ENCODE results near the gene RCCD1. TPM values are rescaled to one million over a fixed set of nuclear protein-coding genes. Genes with fewer than 3 reads are reported as not detected.
A peak's percentile ranks its signal among the peaks of the same experiment; 100 is the strongest.

Gene RCCD1
- total and polyA plus RNA-seq, 9 of the 15 experiments (the other 6 are each of a cell fraction or from before 2014, with no cell fraction given), result 11.1 to 51.4 (median 24.7) TPM

- FAIRE-seq (no peak), DNase-seq (ENCODE audit: extremely low read depth in 1 of 4, low spot score in 3 of 4) (no peak), ATAC-seq (no peak)
- Histone ChIP-seq H2AFZ (ENCODE audit: low read depth, low read length) (no peak overlapping the region), H4K20me1 (replicated peaks; ENCODE audit: control insufficient read depth, insufficient read depth, low read length) (peaks cover 7% of the 10 kb centered on the region; the same call in 1 of the 2 replicates), H3K36me3 (ENCODE audit: control insufficient read depth, insufficient read depth, low read length) (peaks cover 91% of the 10 kb centered on the region), H3K9me1 (ENCODE audit: control insufficient read depth, insufficient read depth, low read length) (peaks cover 2% of the 10 kb centered on the region), H3K27me3 (ENCODE audit: control insufficient read depth in 2 of 2, insufficient read depth in 2 of 2, low read length in 2 of 2) (no peaks in the 10 kb centered on the region), H3K9ac (ENCODE audit: insufficient read depth in 1 of 2, low read depth in 2 of 2, low read length in 2 of 2) (no peak overlapping the region), H3K4me1 (replicated peaks in 1 of 2; ENCODE audit: control insufficient read depth in 2 of 2, insufficient read depth in 2 of 2, low read length in 2 of 2) (no peaks in the 10 kb centered on the region; a peak in 1 of 5 replicates), H3K9me3 (replicated peaks; ENCODE audit: control insufficient read depth, insufficient read depth, low read depth, low read length) (no peaks in the 10 kb centered on the region; the same call in 1 of the 2 replicates), H3K4me3 (no peak overlapping the region), H3K79me2 (ENCODE audit: control insufficient read depth, insufficient read depth, low read length) (peaks cover 2% of the 10 kb centered on the region; the same call in 1 of the 3 replicates), H3K27ac (ENCODE audit: extremely low read depth, low read depth, low read length) (no peak overlapping the region), H3K4me2 (ENCODE audit: insufficient read depth, low read length) (no peak overlapping the region)
- CTCF ChIA-PET (ENCODE audit: low intra/inter-chr PET ratio), result interaction anchor here (0.6 to 0.7 kb wide), 2 partner anchors 11 to 1048 kb away, joined by 3 to 9 read pairs; no protein-coding TSS in a partner anchor
- 93% methylated on average over 5 of the region's 5 CpGs for WGBS (ENCODE audit: insufficient coverage, low coverage, missing lambda C conversion rate)
- in situ Hi-C loops (cut with MboI) (no loop called here), intact Hi-C loops (cut with micrococcal nuclease) (no loop called here)
- BruUV-seq (replicated peaks), result no TSS peak
- POLR2A ChIA-PET, result interaction anchor here (0.7 to 2.6 kb wide), 7 partner anchors 9 to 135 kb away, joined by 3 to 12 read pairs (median 4); no protein-coding TSS in a partner anchor
- TF ChIP-seq SAP30 (IDR thresholded peaks at IDR 0.05; ENCODE audit: borderline replicate concordance, insufficient read depth, low read depth, low read length, poor library complexity, severe bottlenecking), result no peak
- peak; percentile 19; the same call in 1 of the 2 replicates for TF ChIP-seq POLR2A (conservative IDR thresholded peaks at IDR 0.05)
Observed at GRCh38 chr15:90972133-90972532, 17.4 kb downstream of the RCCD1 start.

- TF ChIP-seq HOXB6 (CRISPR knock-in tag; IDR thresholded peaks at IDR 0.05; ENCODE audit: borderline replicate concordance) (no peak), ILF3 (IDR thresholded peaks at IDR 0.05; ENCODE audit: borderline replicate concordance) (no peak), NFRKB (IDR thresholded peaks at IDR 0.05; ENCODE audit: low read depth) (no peak), ZNF24 (IDR thresholded peaks at IDR 0.05) (no peak), RBM34 (IDR thresholded peaks at IDR 0.05; ENCODE audit: borderline replicate concordance, insufficient read depth, low read length) (no peak), POLR2G (IDR thresholded peaks at IDR 0.05; ENCODE audit: low read depth, low read length) (peak; percentile 31; the same call in 1 of the 2 replicates), ZNF445 (CRISPR knock-in tag; IDR thresholded peaks at IDR 0.05; ENCODE audit: low read depth) (no peak), CBFA2T2 (conservative IDR thresholded peaks at IDR 0.05) (no peak), SRF (CRISPR knock-in tag; IDR thresholded peaks at IDR 0.05) (no peak)
- Histone ChIP-seq H3K9ac (ENCODE audit: insufficient read depth in 1 of 2, low read depth in 2 of 2, low read length in 2 of 2) (no peak overlapping the region), H3K79me2 (ENCODE audit: control insufficient read depth, insufficient read depth, low read length) (peaks cover 2% of the 10 kb centered on the region; the same call in 1 of the 3 replicates), H2AFZ (ENCODE audit: low read depth, low read length) (no peak overlapping the region), H3K36me3 (ENCODE audit: control insufficient read depth, insufficient read depth, low read length) (peaks cover 90% of the 10 kb centered on the region), H3K4me2 (ENCODE audit: insufficient read depth, low read length) (no peak overlapping the region), H4K20me1 (replicated peaks; ENCODE audit: control insufficient read depth, insufficient read depth, low read length) (peaks cover 3% of the 10 kb centered on the region; the same call in 1 of the 2 replicates), H3K4me1 (replicated peaks in 1 of 2; ENCODE audit: control insufficient read depth in 2 of 2, insufficient read depth in 2 of 2, low read length in 2 of 2) (no peaks in the 10 kb centered on the region; a peak in 1 of 5 replicates), H3K27me3 (ENCODE audit: control insufficient read depth in 2 of 2, insufficient read depth in 2 of 2, low read length in 2 of 2) (no peaks in the 10 kb centered on the region), H3K9me3 (replicated peaks; ENCODE audit: control insufficient read depth, insufficient read depth, low read depth, low read length) (no peaks in the 10 kb centered on the region; the same call in 1 of the 2 replicates), H3K4me3 (no peak overlapping the region), H3K27ac (ENCODE audit: extremely low read depth, low read depth, low read length) (no peak overlapping the region), H3K9me1 (ENCODE audit: control insufficient read depth, insufficient read depth, low read length) (peaks cover 2% of the 10 kb centered on the region)
- intact Hi-C loops (cut with micrococcal nuclease), result no loop called here
- in situ Hi-C loops (cut with MboI), result no loop called here
- ChIA-PET CTCF (ENCODE audit: low intra/inter-chr PET ratio) (no interaction called here), POLR2A (no interaction called here)
- no peak for ATAC-seq
- no TSS peak for BruUV-seq (replicated peaks)
- no peak for FAIRE-seq
- WGBS (ENCODE audit: insufficient coverage, low coverage, missing lambda C conversion rate), result 98% methylated on average over 6 of the region's 21 CpGs
- no peak for DNase-seq (ENCODE audit: extremely low read depth in 1 of 4, low spot score in 3 of 4)
Observed at GRCh38 chr15:90974216-90974615, 19.5 kb downstream of the RCCD1 start.

Measured in K562 (cell line).